NCI-H1694 (cell line): ENCODE data around the gene TCEANC2.
"Not testable (repeated sequence)": the region's sequence is repeated elsewhere in the genome, so short reads cannot be mapped to it uniquely, and the experiment has no call there.

Experiments
- DNase-seq: peaks from one replicate; lab custom pipeline; 2025; lab: John Stamatoyannopoulos, UW

TCEANC2 gene

GRCh38 chr1:54052934-54053744, at the start of gene TCEANC2, which contains the start of gene TMEM59:
Gene TCEANC2, plus strand, starts transcription at chr1:54053608. Its CDS starts 815 bp downstream, at chr1:54054423.
Gene TMEM59, minus strand, starts transcription at chr1:54053204. Its CDS starts 16 bp downstream, at chr1:54053188.
- peak; percentile 98 for DNase-seq

- DNase-seq = not testable (repeated sequence)
Measured at GRCh38 chr1:54003750-54004480, 49.5 kb upstream of the TCEANC2 start.

- no peak for DNase-seq
Measured at GRCh38 chr1:54004481-54005049, 48.8 kb upstream of the TCEANC2 start.

GRCh38 chr1:54006508-54006907, 46.9 kb upstream of the TCEANC2 start:
- no peak for DNase-seq

- DNase-seq = no peak
Measured at GRCh38 chr1:54007613-54008012, 45.8 kb upstream of the TCEANC2 start.

- no peak for DNase-seq
Measured at GRCh38 chr1:54008876-54009275, 44.5 kb upstream of the TCEANC2 start.

DNA sequence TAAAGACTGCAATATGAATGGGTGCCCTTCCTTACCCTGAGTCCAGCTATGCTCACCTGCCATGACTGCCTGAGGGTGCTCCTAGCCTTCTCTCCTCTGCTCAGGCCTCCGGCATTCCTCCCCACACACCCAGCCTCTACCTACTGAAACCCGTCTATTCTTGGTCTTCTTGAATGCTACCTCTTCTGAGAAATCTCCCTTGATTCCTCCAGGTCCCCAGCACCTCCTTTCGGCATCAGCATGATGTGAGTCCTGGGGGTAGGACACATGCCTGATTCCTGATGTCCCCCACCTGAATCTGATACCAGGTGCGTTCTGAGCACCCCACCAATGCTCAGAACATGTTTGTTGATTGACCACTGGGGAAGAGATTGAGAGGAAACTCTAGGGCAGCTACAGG, 44.0 kb upstream of the TCEANC2 start:
- DNase-seq = no peak

- no peak for DNase-seq
Measured at GRCh38 chr1:54010415-54011117, 42.8 kb upstream of the TCEANC2 start.

- DNase-seq = no peak
Measured at GRCh38 chr1:54011316-54012007, 41.9 kb upstream of the TCEANC2 start.

GRCh38 chr1:54012008-54012325, 41.4 kb upstream of the TCEANC2 start:
- no peak for DNase-seq

DNA sequence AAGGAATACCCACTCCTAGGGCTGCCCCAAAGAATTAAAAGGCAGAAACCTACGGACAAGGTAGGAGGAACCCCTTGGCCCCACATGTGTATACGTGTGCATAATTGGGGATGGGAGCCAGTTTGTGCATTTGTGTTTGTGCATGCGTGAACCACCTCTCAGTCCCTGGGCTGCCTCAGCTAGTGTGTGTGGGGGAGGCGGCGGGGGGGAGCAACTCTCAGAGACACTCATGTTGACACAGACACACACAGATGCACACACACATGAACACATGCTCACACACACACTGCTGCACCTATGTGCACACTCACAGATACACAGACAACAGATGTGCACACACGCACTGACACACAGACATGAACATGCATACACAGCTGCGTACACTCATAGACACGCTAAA, 40.5 kb upstream of the TCEANC2 start:
- DNase-seq = no peak

DNA sequence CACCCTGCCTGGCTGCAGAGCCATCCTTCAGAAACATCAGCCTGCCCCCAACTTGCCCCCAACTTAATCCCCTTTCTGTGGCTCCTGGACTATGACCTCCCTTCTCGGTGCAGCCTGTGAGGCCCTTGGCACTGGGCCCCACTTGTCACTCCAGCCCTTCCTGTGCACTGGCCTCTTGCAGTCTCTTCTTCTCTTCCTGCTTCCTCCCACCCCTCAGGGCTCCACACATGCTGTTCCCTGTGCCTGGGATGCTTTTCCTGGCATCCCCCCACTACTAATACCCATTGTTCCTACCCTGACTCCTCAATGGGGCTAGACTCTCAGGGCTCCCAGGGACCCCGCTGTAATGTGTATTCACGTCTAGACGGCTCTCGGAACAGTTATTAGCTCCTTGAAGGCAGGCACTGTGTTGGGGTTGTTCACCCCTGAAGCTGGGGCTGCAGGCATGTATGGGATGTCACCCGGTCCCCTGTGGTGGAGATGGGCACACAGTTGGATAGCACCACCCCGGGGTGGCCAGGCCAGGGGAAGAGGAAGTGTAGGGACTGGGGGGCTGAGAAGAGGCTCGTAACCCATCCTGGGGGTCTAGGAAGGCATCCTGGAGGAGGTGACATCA, 39.9 kb upstream of the TCEANC2 start:
- DNase-seq = no peak

DNA sequence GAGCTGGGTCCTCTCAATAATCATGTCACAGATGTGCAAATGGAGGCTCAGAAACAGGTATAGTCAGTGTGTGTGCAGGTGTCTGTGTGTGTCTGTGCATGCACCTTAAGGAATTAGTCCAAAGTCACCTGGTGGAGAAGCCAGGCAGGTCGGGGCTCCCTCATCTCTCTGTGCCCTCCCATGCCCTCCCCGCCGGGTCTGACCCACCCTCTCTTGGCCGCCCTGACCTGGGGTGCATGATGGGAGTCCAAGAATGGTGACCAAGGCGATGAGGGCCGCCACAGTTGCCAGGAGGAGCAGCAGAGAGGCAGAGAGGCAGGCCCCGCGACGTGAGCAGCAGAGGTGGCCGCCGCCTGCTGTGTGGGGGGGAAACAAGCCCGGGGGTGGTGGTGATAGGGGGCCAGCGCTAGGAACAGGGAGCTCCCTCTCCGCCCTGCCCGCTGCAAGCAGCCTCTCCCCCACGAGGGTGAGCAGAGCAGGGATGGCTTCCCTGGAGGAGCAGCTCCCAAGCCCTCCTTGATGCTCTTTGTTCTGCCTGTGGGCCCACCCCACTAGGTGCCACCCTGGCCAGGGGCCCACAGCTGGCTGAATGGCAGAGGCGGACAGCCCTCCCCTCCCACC, 39.3 kb upstream of the TCEANC2 start:
- DNase-seq = no peak

DNA sequence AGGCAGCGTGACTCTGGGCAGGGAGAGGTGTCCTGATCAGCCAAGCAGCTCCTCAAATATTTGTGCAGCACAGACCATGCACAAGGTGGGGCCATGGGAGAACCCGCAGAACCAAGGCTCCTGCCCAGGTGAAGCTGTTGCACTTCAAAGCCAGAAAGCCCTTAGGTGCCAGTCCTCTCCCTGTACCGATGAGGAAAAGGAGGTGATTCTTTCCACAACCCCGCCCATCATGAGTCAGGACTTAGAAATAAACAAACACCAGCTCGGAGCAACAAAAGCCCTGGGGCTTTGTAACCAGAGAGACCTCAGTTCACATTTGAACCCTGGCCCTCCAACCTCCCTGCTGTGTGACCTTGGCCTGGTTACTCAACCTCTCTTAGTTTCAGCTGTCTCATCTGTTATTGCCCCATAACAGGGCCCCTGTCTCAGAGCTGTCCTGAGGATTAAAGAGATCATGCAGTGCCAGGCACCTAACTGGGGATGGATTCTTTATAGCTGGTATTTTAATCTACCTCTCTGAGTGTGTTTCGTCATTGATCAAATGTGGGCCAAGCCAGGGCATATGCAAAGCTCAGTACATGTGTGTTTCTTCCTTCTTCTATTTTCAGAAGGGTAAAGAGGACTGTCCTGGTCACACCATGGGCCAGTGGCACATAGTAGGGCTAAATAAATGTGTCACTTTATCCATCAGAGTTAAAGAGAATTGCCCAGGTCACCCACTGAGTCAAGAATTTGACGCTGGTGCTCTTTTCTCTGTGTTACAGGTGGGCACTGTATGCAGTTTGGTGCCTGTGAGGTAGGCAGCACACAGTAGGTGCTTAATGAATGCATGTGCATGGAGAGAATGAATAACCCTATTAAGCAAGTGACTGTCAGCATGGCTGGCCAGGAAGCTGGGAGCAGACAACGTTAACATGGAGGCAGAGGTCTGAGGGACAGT, 36.8 kb upstream of the TCEANC2 start:
- DNase-seq = no peak

GRCh38 chr1:54017979-54018378, 35.4 kb upstream of the TCEANC2 start, which contains the start of gene LDLRAD1:
Gene LDLRAD1, minus strand, starts transcription at chr1:54018186. Its CDS starts 74 bp downstream, at chr1:54018112.
- no peak for DNase-seq

DNA sequence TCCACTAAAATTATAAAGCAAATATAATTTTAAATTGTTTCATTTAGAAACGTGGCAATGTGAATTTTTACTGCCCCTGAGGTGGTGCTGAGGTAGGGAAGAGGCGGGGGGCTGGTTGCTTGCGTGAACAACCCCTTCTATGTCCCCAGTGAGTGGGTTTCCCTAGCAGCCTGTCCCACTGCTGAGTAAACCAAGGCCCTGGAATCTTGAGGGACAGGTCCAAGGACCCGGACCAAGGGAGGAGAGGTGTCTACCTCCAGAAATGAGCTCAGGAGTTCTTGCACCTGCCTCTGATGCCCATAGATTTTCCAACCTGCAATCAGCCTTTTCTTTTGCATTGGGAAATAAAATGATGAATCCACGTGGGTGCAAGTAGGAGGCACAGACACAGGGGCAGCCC, 34.8 kb upstream of the TCEANC2 start:
- no peak for DNase-seq

DNA sequence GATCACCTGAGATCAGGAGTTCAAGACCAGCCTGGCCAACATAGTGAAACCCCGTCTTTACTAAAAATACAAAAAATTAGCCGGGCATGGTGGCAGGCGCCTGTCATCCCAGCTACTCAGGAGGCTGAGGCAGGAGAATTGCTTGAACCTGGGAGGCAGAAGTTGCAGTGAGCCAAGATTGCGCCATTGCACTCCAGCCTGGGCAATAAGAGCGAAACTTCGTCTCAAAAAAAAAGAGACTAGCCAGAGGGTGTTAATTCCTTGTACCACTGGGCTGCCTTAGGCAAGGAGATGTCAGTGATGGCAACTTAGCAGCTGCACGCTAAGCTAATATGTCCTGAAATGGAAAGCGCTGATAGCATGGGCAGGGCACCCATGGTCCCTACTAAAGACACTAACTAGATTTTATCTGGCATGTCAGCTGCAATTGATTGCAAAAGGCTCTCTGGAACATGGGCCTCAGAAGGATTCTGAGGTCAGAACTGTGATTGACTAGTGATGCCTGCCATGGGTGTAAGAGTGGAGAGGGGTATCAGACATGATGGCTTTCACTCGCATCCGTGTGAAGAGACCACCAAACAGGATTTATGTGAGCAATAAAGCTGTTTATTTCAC, 33.7 kb upstream of the TCEANC2 start:
- DNase-seq = not testable (repeated sequence)

DNA sequence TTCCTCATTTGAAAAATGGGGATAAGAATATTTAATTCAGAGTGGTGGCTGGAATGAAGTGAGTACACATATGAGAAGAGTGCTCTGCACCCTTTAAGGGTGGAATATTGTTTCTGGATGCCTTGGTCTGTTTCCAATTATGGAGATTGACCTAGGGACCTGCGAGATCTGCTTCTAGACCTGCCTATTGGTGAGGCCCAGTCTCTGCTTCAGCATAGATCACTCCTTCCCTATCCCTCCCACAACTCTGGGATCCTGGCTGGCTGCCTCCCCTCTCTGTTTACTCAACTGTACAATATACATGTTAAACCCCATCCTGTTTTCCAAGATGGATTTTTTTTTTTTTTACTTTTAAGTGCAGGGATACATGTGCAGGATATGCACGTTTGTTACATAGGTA, 29.1 kb upstream of the TCEANC2 start:
- DNase-seq = no peak

- not testable (repeated sequence) for DNase-seq
Measured at GRCh38 chr1:54024811-54025210, 28.6 kb upstream of the TCEANC2 start.
